Suprapubic skin (tissue), 4 donors: ENCODE results near the gene HOXC9. TPM values are rescaled to one million over a fixed set of nuclear protein-coding genes. Genes with fewer than 3 reads are reported as not detected.

Experiments used
- DNase-seq, 2 donors: peaks; one replicate each; pipeline ENCODE4 v3.0.0-alpha.2; 2019; ENCODE audit warnings: low spot score in 2 of 2
- H3K27ac ChIP-seq: fragments of 200-600 bp; sonication (generic); one replicate; pipeline ENCODE4 v1.5.1; 2019
- H3K27me3 ChIP-seq: fragments of 200-600 bp; sonication (generic); one replicate; pipeline ENCODE4 v1.5.1; 2019
- H3K36me3 ChIP-seq: fragments of 200-600 bp; sonication (generic); one replicate; pipeline ENCODE4 v1.5.1; 2019
- H3K4me1 ChIP-seq: fragments of 200-600 bp; sonication (generic); one replicate; pipeline ENCODE4 v1.5.1; 2019
- H3K4me3 ChIP-seq: fragments of 200-600 bp; sonication (generic); one replicate; pipeline ENCODE4 v1.5.1; 2019; ENCODE audit warnings: mild to moderate bottlenecking
- H3K9me3 ChIP-seq: fragments of 200-600 bp; sonication (generic); one replicate; pipeline ENCODE4 v1.5.1; 2019
- EP300 ChIP-seq: sonication (generic); formaldehyde crosslinking; IDR thresholded peaks from one replicate; pipeline ENCODE4 v1.6.1; 2017; ENCODE audit warnings: antibody characterized with exemption
- POLR2A ChIP-seq, 2 donors: fragments of 450-650 bp; IDR thresholded peaks; one replicate each; pipeline ENCODE4 v1.6.1; 2017; ENCODE audit warnings: antibody characterized with exemption in 2 of 2, mild to moderate bottlenecking in 2 of 2, moderate library complexity in 2 of 2
- POLR2AphosphoS5 ChIP-seq, 3 donors: sonication (generic); formaldehyde crosslinking; IDR thresholded peaks; one replicate each; pipeline ENCODE4 v1.6.1; 2017; ENCODE audit warnings: antibody characterized with exemption in 3 of 3
- WGBS: methylation state at CpG from one replicate; pipeline ENCODE4 v1.1.5; 2018; 5-methylcytosine and 5-hydroxymethylcytosine counted together
- total RNA-seq, 4 donors: library from RNA; depleted of rRNA; stranded (reverse); fragments of >200 nt; gene quantifications; one replicate each; pipeline ENCODE4 v1.1.0, GENCODE V29; 2016
- TF ChIP-seq, protein P1 (sequence below), 2 donors: fragments of 200-600 bp in 1 of 2; fragments of 450-650 bp in 1 of 2; sonication (generic) in 1 of 2; IDR thresholded peaks; one replicate each; pipeline ENCODE4 v1.5.1; 2016 to 2019; ENCODE audit warnings: antibody characterized with exemption in 2 of 2, mild to moderate bottlenecking in 1 of 2, moderate library complexity in 1 of 2

Gene HOXC9
- total RNA-seq, 4 donors from 2014 or later: 4.9 to 12.2 (median 6.1) TPM

DNA sequence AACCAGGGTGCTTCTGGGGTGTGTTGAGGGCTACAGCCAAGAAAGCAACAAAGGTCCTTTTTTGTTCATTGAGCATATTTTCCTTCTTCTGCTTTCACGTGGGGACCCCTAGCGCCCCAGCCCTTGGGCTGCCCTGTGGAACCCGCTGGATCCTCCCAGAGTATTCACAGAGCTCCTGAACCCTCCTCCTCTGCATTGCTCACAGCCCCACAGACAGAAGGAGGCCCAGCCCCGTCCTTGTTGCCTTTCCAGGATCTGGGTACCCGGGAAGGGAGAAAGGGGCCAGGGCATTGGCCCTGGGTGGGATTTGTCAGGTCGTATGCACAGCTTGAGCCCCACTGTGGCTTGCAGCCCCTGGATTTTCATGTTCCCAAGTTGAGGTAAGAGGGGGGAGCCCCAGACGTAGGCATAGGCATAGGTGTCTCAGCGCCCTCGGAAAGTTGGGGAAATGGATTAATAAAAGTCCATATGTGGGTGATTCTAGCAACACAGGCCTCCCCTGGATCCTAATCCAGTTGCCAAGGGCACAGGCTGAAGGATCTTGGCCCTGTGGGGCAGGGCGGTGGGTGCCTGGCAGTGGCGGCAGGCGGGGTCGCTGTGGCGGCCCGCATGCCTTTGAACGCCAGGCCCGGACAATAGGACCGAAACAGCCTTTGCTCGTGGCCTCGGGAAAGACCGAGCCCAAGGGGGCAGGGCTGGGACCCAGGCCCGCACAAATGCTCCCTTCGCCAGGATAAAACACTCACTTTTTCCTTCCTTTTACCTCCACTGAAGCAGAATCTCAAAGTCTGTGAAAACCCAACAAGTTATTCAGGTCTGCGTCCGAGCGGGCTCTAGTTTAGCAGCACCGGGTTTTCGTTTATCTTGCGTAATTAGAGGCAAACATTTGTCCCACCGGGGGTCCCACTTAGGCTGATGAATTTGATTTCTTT, 18.1 kb upstream of the HOXC9 start:
- peak overlapping the region; percentile 60 for H3K4me3 ChIP-seq

DNA sequence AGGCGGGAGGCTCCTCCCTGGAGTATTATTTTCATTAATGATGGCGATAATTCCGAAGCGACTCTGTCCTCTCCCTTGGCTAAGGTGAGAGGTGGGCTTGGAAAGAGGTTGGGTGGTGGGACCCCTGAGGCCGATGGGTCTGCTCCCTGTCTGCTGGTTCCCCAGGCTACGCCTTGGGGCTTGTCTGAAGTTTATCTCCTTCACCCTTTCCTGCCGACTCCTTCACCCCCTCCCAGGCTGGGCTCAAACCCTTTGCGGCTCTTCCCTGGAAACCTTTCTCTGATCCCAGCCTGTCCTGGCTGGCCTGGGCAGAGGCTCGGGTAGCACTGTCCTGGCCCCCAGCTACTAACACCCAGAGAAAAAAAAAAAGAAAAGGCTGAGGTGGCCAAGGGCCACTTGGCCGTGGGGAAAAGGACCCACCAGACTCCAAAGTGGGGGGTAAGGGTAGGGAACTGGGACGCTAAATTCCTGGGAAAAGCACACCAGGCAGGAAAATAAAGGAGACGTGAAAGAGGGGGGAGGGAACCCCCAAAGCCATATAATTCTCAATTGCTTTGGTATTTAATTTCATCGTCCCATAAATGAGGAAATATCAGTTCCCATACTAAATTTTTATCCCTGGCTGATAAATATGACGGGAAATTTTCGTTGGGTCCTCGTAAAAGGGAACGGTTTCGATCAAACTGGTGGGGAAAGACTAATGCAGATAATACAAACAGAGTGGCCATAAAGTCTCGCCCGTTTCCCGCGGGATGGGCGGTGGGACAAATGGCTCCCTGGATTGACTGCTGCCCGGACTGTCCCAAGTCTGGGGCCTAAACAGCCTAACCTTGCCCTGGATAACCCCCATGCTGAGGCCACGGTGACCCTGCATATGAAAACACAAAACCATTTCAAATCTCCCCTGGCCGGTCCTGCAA, 17.1 kb upstream of the HOXC9 start:
- peaks cover 67% of the 10 kb centered on the region for H3K27me3 ChIP-seq
- no peak for DNase-seq

More for the DNA sequence above, 18.1 kb upstream of the HOXC9 start:
- DNase-seq: peak in 1 of 2 donors; percentile 63
- TF ChIP-seq EP300 (no peak), POLR2AphosphoS5 (IDR thresholded peaks at IDR 0.05) (no peak), POLR2A (IDR thresholded peaks at IDR 0.05) (no peak)
- TF ChIP-seq, protein P1, sequence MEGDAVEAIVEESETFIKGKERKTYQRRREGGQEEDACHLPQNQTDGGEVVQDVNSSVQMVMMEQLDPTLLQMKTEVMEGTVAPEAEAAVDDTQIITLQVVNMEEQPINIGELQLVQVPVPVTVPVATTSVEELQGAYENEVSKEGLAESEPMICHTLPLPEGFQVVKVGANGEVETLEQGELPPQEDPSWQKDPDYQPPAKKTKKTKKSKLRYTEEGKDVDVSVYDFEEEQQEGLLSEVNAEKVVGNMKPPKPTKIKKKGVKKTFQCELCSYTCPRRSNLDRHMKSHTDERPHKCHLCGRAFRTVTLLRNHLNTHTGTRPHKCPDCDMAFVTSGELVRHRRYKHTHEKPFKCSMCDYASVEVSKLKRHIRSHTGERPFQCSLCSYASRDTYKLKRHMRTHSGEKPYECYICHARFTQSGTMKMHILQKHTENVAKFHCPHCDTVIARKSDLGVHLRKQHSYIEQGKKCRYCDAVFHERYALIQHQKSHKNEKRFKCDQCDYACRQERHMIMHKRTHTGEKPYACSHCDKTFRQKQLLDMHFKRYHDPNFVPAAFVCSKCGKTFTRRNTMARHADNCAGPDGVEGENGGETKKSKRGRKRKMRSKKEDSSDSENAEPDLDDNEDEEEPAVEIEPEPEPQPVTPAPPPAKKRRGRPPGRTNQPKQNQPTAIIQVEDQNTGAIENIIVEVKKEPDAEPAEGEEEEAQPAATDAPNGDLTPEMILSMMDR (IDR thresholded peaks at IDR 0.05): no peak
- 31% methylated on average over 27 of the region's 30 CpGs for WGBS
- Histone ChIP-seq H3K4me1 (peaks cover 71% of the 10 kb centered on the region), H3K36me3 (no peaks in the 10 kb centered on the region), H3K27me3 (peaks cover 74% of the 10 kb centered on the region), H3K9me3 (no peaks in the 10 kb centered on the region), H3K27ac (peak overlapping the region; percentile 98)

DNA sequence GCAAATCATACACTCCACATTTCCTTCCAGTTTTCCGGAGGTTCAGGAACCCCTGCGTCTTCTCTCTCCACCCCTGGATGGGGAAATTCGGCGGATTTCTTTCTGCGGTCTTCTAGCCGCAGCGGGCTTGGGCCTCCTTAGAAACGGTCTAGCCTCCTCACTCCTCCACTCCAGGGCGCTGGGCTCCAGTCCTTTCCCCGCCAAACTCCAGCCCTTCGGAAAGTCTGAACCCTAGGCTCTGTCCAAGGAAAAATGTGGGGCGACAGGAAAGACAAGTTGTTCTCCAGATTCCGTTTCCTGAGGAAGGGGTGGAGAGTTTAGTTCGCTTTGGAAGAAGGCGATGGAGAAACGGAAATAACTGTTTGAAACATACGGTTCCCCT, 16.4 kb upstream of the HOXC9 start:
- TF ChIP-seq, protein P1 (IDR thresholded peaks at IDR 0.05): no peak
- peak overlapping the region; percentile 98 for H3K27ac ChIP-seq
- H3K36me3 ChIP-seq: no peaks in the 10 kb centered on the region
- peaks cover 75% of the 10 kb centered on the region for H3K4me1 ChIP-seq
- peaks cover 64% of the 10 kb centered on the region for H3K27me3 ChIP-seq
- peak overlapping the region; percentile 60 for H3K4me3 ChIP-seq
- H3K9me3 ChIP-seq: no peaks in the 10 kb centered on the region
- 36% methylated on average over 17 of the region's 17 CpGs for WGBS
- DNase-seq: no peak

More for the DNA sequence above, 17.1 kb upstream of the HOXC9 start:
- no peak for TF ChIP-seq POLR2AphosphoS5 (IDR thresholded peaks at IDR 0.05)
- TF ChIP-seq POLR2A (IDR thresholded peaks at IDR 0.05): no peak
- no peak for TF ChIP-seq EP300
- TF ChIP-seq, protein P1 (IDR thresholded peaks at IDR 0.05): no peak
- Histone ChIP-seq H3K27ac (peak overlapping the region; percentile 98), H3K9me3 (no peaks in the 10 kb centered on the region), H3K4me3 (peak overlapping the region; percentile 60), H3K36me3 (no peaks in the 10 kb centered on the region), H3K4me1 (peaks cover 75% of the 10 kb centered on the region)
- 34% methylated on average over 25 of the region's 26 CpGs for WGBS

DNA sequence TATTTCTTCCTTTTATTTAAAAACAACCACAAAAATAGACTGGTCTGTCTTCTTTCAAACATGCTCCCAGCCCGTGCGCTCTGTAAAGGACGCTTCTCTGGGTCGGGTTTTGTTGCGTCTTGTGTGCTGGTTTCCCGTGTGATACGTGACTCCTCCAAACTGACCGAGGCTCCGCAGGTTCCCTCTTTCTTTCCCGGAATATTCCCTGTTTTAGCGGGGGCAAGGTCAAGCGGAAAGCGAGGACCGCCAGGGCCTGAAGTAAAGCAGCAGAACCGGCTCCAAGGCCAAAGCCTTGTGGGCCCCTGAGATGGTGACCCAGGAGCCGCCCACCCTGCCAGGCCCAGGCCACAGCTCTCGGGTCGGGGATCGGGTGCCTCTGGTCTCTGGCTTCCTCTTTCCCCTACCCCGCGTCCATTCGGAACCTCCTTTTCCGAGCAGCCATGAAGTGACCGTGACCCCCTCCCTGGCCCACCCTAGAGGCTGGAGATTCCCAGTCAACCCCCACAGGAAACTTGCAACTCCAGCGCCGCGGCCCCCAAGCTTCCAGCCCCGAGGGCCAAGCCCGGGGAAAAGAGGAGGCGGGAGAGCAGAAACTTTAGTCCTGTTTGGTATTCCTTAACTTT, 15.9 kb upstream of the HOXC9 start:
- Histone ChIP-seq H3K4me1 (peaks cover 75% of the 10 kb centered on the region), H3K27me3 (peaks cover 64% of the 10 kb centered on the region), H3K4me3 (peak overlapping the region; percentile 60), H3K27ac (peak overlapping the region; percentile 98), H3K36me3 (no peaks in the 10 kb centered on the region), H3K9me3 (no peaks in the 10 kb centered on the region)
- 28% methylated on average over 30 of the region's 30 CpGs for WGBS
- DNase-seq: peak in 1 of 2 donors; percentile 72
- no peak for TF ChIP-seq POLR2A (IDR thresholded peaks at IDR 0.05)
- no peak for TF ChIP-seq POLR2AphosphoS5 (IDR thresholded peaks at IDR 0.05)
- no peak for TF ChIP-seq EP300

DNA sequence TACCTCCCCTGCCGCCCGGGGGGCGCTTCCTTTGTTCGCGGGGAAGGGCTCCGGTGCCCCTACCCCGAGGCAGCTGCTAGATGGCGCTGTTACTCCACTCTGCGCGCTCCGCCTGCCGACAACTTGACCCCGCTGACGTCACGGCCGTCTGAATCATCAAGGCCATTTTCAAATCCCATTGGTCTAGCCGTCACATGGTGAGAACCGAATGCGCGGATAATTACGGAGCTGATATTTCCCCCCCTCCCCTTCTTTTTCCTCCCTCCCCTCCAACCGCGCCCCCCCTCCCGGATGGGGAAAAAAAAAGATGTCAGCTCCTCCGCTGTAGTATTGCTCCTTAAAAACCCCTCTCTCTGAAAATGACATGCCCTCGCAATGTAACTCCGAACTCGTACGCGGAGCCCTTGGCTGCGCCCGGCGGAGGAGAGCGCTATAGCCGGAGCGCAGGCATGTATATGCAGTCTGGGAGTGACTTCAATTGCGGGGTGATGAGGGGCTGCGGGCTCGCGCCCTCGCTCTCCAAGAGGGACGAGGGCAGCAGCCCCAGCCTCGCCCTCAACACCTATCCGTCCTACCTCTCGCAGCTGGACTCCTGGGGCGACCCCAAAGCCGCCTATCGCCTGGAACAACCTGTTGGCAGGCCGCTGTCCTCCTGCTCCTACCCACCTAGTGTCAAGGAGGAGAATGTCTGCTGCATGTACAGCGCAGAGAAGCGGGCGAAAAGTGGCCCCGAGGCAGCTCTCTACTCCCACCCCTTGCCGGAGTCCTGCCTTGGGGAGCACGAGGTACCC, 14.9 kb upstream of the HOXC9 start, which contains the start of gene HOXC10:
Gene HOXC10, plus strand, starts transcription at position 246 of the 791 bp plus-strand sequence. Its CDS starts 114 bp downstream, at position 360.
- Histone ChIP-seq H3K36me3 (no peaks in the 10 kb centered on the region), H3K27me3 (peaks cover 64% of the 10 kb centered on the region)
- DNase-seq: peak; percentile 98

More for the DNA sequence above, 14.9 kb upstream of the HOXC9 start, which contains the start of gene HOXC10:
- Histone ChIP-seq H3K27ac (peak within 1 kb of the TSS; percentile 98), H3K9me3 (no peaks in the 10 kb centered on the region), H3K4me1 (peaks cover 80% of the 10 kb centered on the region), H3K4me3 (peak within 1 kb of the TSS; percentile 60)
- TF ChIP-seq, protein P1 (IDR thresholded peaks at IDR 0.05): peak; percentile 80 to 85
- no peak for TF ChIP-seq EP300
- TF ChIP-seq POLR2AphosphoS5 (IDR thresholded peaks at IDR 0.05): peak in 2 of 3 donors; percentile 35 to 51
- WGBS: 1% methylated on average over 39 of the region's 55 CpGs
